Measurements from ENCODE around the gene ANO2. TPM values are rescaled to one million over a fixed set of nuclear protein-coding genes. Genes with fewer than 3 reads are reported as not detected.

ANO2 gene
- total and polyA plus RNA-seq, 8 donors = 0.43 to 2.4 (median 0.97) TPM

GRCh38 chr12:5969974-5970690 lies 25.1 kb upstream of the ANO2 start:
- 75 to 77% methylated on average over 5 of the region's 5 CpGs for WGBS, 2 donors
- no peak for ATAC-seq
- Histone ChIP-seq H3K4me1 (no peaks in the 10 kb centered on the region), H3K27me3 (no peaks in the 10 kb centered on the region), H3K27ac (no peak overlapping the region), H3K9me3 (no peaks in the 10 kb centered on the region), H3K4me3 (no peak overlapping the region), H3K36me3 (no peaks in the 10 kb centered on the region)
- FAIRE-seq = no peak
- intact Hi-C loops (cut with DNase I) = no loop called here
- TF ChIP-seq CTCF (IDR thresholded peaks at IDR 0.05) = no peak
- DNase-seq = no peak

- DNase-seq (no peak), FAIRE-seq (no peak), ATAC-seq (no peak)
- Histone ChIP-seq H3K27me3 (no peaks in the 10 kb centered on the region), H3K9me3 (no peaks in the 10 kb centered on the region), H3K4me1 (no peaks in the 10 kb centered on the region), H3K27ac (no peak overlapping the region), H3K4me3 (no peak overlapping the region), H3K36me3 (no peaks in the 10 kb centered on the region)
- intact Hi-C loops (cut with DNase I) = no loop called here
- WGBS, 2 donors = 61 to 63% methylated on average over 17 of the region's 17 CpGs
- no peak for TF ChIP-seq CTCF (IDR thresholded peaks at IDR 0.05)
Observed at GRCh38 chr12:5969156-5969973, 24.3 kb upstream of the ANO2 start.

GRCh38 chr12:5967645-5968415 lies 22.8 kb upstream of the ANO2 start:
- Histone ChIP-seq H3K27ac (no peak overlapping the region), H3K4me1 (no peaks in the 10 kb centered on the region), H3K36me3 (no peaks in the 10 kb centered on the region), H3K4me3 (no peak overlapping the region), H3K9me3 (no peaks in the 10 kb centered on the region), H3K27me3 (no peaks in the 10 kb centered on the region)
- DNase-seq (no peak), FAIRE-seq (no peak), ATAC-seq (no peak)
- no peak for TF ChIP-seq CTCF (IDR thresholded peaks at IDR 0.05)
- WGBS, 2 donors = 65 to 79% methylated on average over 17 of the region's 17 CpGs
- intact Hi-C loops (cut with DNase I) = no loop called here

GRCh38 chr12:5966486-5967095 lies 21.5 kb upstream of the ANO2 start:
- peaks cover 0 to 3% (median 0%) of the 10 kb centered on the region in 4 donors for H3K27me3 ChIP-seq
- no peaks in the 10 kb centered on the region for H3K36me3 ChIP-seq
- DNase-seq = no peak
- FAIRE-seq = no peak
- intact Hi-C loops (cut with DNase I) = no loop called here
- H3K4me3 ChIP-seq = no peak overlapping the region
- no peak for ATAC-seq
- no peaks in the 10 kb centered on the region for H3K9me3 ChIP-seq
- no peak overlapping the region for H3K27ac ChIP-seq
- TF ChIP-seq CTCF (IDR thresholded peaks at IDR 0.05) = no peak
- 58 to 65% methylated on average over 11 of the region's 11 CpGs for WGBS, 2 donors
- no peaks in the 10 kb centered on the region for H3K4me1 ChIP-seq

Data from pancreas (tissue), 10 donors.